HG03342 (cell line): Measurements from ENCODE around the gene MIB2.
A peak's percentile ranks its signal among the peaks of the same experiment; 100 is the strongest.
"Not testable (repeated sequence)": the region's sequence is repeated elsewhere in the genome, so short reads cannot be mapped to it uniquely, and the experiment has no call there.

Experiments used
- ATAC-seq: cut with Tn5 transposase; IDR thresholded peaks from one replicate; pipeline ENCODE4 v1.9.1; 2021; ENCODE audit warnings: mild to moderate bottlenecking, moderate library complexity; ENCODE audit not compliant: unreplicated experiment

MIB2 gene

GRCh38 chr1:1615256-1616044 is at the start of gene MIB2:
Gene MIB2, plus strand, starts transcription at chr1:1615500. Its CDS starts 7,953 bp downstream, at chr1:1623453.
- peak; percentile 79 for ATAC-seq

GRCh38 chr1:1567152-1567875 is 48.0 kb upstream of the MIB2 start:
- no peak for ATAC-seq

GRCh38 chr1:1567891-1568291 is 47.4 kb upstream of the MIB2 start:
- no peak for ATAC-seq

DNA sequence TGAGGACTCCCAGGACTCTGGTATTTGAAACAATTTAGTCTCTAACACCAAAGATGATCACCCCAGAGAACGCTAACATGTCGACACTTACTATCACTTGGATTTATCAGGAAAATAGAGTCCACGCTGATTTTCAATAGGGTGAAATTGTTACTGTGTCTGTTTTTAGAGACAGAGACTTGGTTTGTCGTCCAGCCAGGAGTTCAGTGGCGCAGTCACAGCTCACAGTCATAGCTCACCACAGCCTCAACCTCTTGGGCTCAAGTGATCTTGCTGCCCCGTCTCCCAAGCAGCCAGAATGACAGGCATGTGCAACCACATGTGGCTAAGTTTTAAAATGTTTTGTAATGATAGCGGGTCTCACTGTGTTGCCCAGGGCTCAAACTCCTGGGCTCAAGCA is 46.0 kb upstream of the MIB2 start:
- ATAC-seq, result no peak

- peak; percentile 71 for ATAC-seq
Observed at GRCh38 chr1:1573843-1574720, 41.2 kb upstream of the MIB2 start.

GRCh38 chr1:1574721-1575537 is 40.4 kb upstream of the MIB2 start, which contains the start of gene SSU72:
Gene SSU72, minus strand, starts transcription at chr1:1574863. Its CDS starts 306 bp downstream, at chr1:1574557.
- peak; percentile 71 for ATAC-seq

GRCh38 chr1:1577367-1578011 is 37.8 kb upstream of the MIB2 start:
- ATAC-seq, result no peak

DNA sequence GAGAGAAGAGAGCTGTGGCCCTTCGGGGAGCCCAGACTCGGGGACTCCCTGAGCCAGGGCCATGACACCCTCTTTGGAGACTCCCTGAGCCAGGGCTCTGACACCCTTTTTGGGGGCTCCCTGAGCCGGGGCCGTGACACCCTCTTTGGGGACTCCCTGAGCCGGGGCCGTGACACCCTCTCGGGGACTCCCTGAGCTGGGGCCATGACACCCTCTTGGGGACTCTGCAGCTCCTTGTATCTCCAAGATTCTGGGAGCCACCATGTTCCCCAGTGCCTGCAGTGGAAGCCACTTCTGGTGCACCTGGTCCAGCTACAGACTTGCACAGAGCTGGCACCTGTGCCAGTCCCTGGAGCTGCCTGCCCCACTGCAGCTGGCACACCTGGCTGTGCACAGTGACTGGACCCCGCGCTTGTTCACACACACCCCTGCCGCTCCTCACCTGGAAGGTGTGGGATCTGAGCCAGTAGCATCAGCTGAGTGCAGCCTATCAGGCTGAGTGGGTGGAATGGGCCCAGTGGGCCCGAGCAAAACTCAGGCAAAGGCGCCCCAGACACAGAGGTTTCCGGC is 36.8 kb upstream of the MIB2 start:
- no peak for ATAC-seq

DNA sequence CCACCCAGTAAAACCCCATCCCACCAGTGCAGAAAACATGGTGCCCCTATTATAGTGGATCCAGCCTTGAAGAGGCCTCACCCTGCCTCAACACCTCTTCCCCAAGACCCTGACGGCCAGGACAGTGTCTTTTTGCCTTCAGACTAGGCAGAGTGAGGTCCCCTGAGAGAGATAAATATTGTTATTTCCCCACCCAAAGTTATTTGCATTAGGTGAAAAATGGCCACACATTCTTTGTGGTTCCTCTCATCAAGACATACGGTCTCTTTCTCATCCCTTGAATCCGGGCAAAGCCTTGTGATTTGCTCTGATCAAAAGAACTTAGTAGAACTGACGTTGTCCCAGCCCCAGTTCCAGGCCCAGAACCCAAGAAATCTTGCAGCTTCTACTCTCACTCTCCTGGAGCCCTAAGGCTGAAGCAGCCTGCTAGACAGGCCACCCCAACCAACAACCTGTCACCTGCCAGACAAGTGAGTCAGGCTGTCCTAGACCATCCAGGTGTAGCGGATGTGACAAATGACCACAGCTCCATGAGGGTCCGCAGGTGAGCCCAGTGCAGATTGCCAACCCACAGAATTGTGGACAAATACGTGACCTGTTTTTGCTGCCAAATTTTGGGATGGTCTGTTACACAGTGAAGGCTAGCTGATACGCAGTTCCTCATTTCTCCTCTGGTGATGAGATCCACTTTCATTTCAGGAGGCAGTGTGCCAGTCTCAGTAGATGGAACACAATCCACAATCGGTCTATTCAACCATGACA is 32.5 kb upstream of the MIB2 start:
- ATAC-seq, result no peak

- no peak for ATAC-seq
Observed at GRCh38 chr1:1583347-1584010, 31.8 kb upstream of the MIB2 start.

- ATAC-seq, result no peak
Observed at GRCh38 chr1:1591452-1591851, 23.8 kb upstream of the MIB2 start.

- ATAC-seq, result no peak
Observed at GRCh38 chr1:1593834-1594601, 21.3 kb upstream of the MIB2 start.

GRCh38 chr1:1594602-1595260 is 20.6 kb upstream of the MIB2 start:
- ATAC-seq, result no peak

DNA sequence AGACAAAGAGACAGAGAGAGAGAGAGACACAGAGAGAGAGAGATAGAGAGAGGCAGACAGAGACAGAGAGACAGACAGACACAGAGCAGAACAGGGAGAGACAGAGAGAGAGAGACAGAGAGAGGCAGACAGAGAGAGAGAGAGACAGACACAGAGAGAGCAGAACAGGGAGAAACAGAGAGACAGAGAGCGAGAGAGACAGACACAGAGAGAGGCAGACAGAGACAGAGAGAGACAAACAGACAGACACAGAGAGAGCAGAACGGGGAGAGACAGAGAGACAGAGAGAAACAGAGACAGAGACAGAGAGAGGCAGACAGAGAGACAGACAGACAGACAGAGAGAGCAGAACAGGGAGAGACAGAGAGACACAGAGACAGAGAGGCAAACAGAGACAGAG is 20.0 kb upstream of the MIB2 start:
- not testable (repeated sequence) for ATAC-seq

DNA sequence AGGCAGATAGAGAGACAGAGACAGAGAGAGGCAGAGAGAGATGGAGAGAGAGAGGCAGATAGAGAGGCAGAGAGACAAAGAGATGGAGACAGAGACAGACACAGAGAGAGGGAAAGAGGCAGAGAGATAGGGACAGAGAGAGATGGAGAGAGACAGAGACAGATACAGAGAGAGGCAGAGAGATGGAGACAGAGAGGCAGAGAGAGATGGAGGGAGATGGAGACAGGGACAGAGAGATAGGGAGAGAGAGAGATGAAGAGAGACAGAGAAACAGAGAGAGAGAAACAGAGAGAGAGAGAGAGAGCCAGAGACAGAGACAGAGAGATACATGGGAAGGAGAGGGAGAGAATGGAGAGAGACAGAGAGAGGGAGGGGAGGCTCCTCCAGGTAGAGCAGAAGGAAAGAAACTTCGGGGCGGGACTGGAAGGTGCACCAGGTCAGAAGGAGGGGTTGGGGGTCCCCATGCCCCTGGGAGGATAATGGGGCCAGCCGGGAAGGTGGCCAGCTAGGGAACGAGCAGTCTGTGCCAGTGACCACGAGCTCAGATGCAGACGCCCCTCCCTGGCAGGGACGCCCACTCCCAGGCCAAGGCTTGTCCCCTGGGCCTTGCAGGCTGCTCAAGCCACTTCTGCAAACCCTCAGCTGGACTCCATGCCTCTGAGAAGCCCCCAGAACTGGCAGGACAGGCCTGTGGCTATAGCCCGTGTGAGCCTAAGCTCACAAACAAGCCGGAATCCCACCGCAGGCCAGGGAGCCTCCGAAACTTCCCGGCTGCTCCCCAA is 18.6 kb upstream of the MIB2 start:
- ATAC-seq, result no peak

DNA sequence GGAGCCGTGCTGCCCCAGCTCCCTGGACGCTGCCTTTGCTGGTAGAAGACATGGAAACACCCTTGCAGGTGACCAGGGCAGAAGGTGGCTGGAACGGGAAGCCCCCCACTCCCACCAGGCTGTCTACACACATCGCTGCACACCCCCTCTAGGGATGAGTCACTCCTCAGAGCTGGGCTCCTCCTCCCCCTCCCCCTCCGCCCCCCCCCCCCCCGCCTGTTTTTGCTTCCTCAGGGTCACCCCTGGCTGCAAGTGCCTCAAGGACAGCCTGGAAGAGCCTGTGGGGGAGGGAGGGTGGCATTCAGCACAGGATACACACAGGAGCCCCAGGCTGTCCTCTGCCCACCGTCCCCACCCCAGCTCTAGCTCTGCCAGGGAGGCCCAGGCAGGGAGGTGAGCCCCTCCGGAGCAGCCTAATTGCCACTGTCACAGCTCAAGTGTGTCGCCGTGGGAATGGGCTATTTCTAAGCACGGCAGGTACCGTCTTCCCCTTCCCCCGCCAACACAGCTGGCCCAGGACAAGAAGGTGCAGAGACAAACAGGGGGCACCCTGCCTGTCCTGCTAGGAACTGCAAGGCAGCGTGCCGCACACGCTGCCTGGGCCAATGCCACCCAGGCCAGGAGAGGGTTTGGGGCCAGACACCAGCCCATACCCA is 17.9 kb upstream of the MIB2 start:
- ATAC-seq, result no peak
